OCI-M2 (cell line): ENCODE results near the gene PC.
"Not testable (repeated sequence)": the region's sequence is repeated elsewhere in the genome, so short reads cannot be mapped to it uniquely, and the experiment has no call there.

ENCODE experiments used
- DNase-seq: peaks from one replicate; lab custom pipeline; 2025; ENCODE audit not compliant: unreplicated experiment; lab: John Stamatoyannopoulos, UW

PC gene

GRCh38 chr11:66981976-66982578 lies 23.9 kb upstream of the PC start:
- DNase-seq, result peak; percentile 5

GRCh38 chr11:66979336-66979980 lies 21.3 kb upstream of the PC start:
- no peak for DNase-seq

GRCh38 chr11:66978717-66979116 lies 20.5 kb upstream of the PC start:
- DNase-seq, result no peak

- DNase-seq, result no peak
Observed at GRCh38 chr11:66978229-66978628, 20.0 kb upstream of the PC start.

GRCh38 chr11:66976925-66977324 lies 18.7 kb upstream of the PC start:
- no peak for DNase-seq

GRCh38 chr11:66976028-66976467 lies 17.9 kb upstream of the PC start:
- DNase-seq, result no peak

- DNase-seq, result no peak
Observed at GRCh38 chr11:66975405-66976027, 17.3 kb upstream of the PC start.

- DNase-seq, result no peak
Observed at GRCh38 chr11:66974724-66975404, 16.7 kb upstream of the PC start, which contains the start of gene C11orf86. C11orf86 (plus strand) TSS chr11:66975304; CDS start chr11:66975363, 59 bp downstream.

GRCh38 chr11:66973956-66974580 lies 15.9 kb upstream of the PC start:
- no peak for DNase-seq

GRCh38 chr11:66971488-66971887 lies 13.3 kb upstream of the PC start:
- DNase-seq, result no peak

GRCh38 chr11:66970807-66971442 lies 12.7 kb upstream of the PC start:
- DNase-seq, result no peak

GRCh38 chr11:66970371-66970806 lies 12.2 kb upstream of the PC start:
- DNase-seq, result no peak

- DNase-seq, result no peak
Observed at GRCh38 chr11:66969584-66970225, 11.5 kb upstream of the PC start.

- no peak for DNase-seq
Observed at GRCh38 chr11:66967670-66968425, 9.7 kb upstream of the PC start.

GRCh38 chr11:66966351-66966750 lies 8.2 kb upstream of the PC start:
- no peak for DNase-seq

- DNase-seq, result no peak
Observed at GRCh38 chr11:66964495-66964894, 6.3 kb upstream of the PC start.

- no peak for DNase-seq
Observed at GRCh38 chr11:66962801-66963200, 4.6 kb upstream of the PC start.

- DNase-seq, result no peak
Observed at GRCh38 chr11:66962247-66962646, 4.1 kb upstream of the PC start.

GRCh38 chr11:66961691-66962213 lies 3.6 kb upstream of the PC start:
- DNase-seq, result not testable (repeated sequence)

GRCh38 chr11:66958956-66959274 lies 732 bp upstream of the PC start:
- DNase-seq, result no peak
